H54 (cell line): ENCODE results near the gene SLC41A2.
A peak's percentile ranks its signal among the peaks of the same experiment; 100 is the strongest.
"Not testable (repeated sequence)": the region's sequence is repeated elsewhere in the genome, so short reads cannot be mapped to it uniquely, and the experiment has no call there.

Experiments
- DNase-seq: peaks from one replicate; pipeline ENCODE4 v3.0.0; 2011; ENCODE audit warnings: low spot score, mixed read lengths; ENCODE audit not compliant: insufficient read length
- FAIRE-seq: peaks from 3 replicates; lab custom pipeline; 2011; peaks lifted over from hg19 to GRCh38; lab: Jason Lieb, UNC
- POLR2A ChIP-seq: IDR thresholded peaks from 2 replicates; pipeline ENCODE4 v1.6.1; 2011; ENCODE audit warnings: low read depth, mild to moderate bottlenecking, low read length

The SLC41A2 gene

GRCh38 chr12:104956870-104957718, 996 bp downstream of the SLC41A2 start:
- TF ChIP-seq POLR2A, result no peak

GRCh38 chr12:104955703-104956102, 2.4 kb downstream of the SLC41A2 start:
- FAIRE-seq (no peak), DNase-seq (no peak)
- no peak for TF ChIP-seq POLR2A

More at GRCh38 chr12:104956870-104957718, 996 bp downstream of the SLC41A2 start:
- DNase-seq, result no peak
- FAIRE-seq, result no peak

GRCh38 chr12:104953323-104953722, 4.8 kb downstream of the SLC41A2 start:
- TF ChIP-seq POLR2A, result no peak
- peak; percentile 53 for FAIRE-seq
- no peak for DNase-seq

- peak; percentile 61 for FAIRE-seq
- no peak for TF ChIP-seq POLR2A
- DNase-seq, result no peak
Measured at GRCh38 chr12:104952816-104953215, 5.3 kb downstream of the SLC41A2 start.

- no peak for DNase-seq
- peak; percentile 86 for FAIRE-seq
- no peak for TF ChIP-seq POLR2A
Measured at GRCh38 chr12:104951759-104952509, 6.2 kb downstream of the SLC41A2 start.

- FAIRE-seq, DNase-seq: not testable (repeated sequence)
Measured at GRCh38 chr12:104948716-104949115, 9.4 kb downstream of the SLC41A2 start.

GRCh38 chr12:104944252-104944651, 13.8 kb downstream of the SLC41A2 start:
- DNase-seq (no peak), FAIRE-seq (no peak)
- no peak for TF ChIP-seq POLR2A

- FAIRE-seq, result not testable (repeated sequence)
Measured at GRCh38 chr12:104943401-104943800, 14.7 kb downstream of the SLC41A2 start.

GRCh38 chr12:104942075-104942474, 16.0 kb downstream of the SLC41A2 start:
- DNase-seq (no peak), FAIRE-seq (no peak)
- TF ChIP-seq POLR2A, result no peak

More at GRCh38 chr12:104943401-104943800, 14.7 kb downstream of the SLC41A2 start:
- DNase-seq, result not testable (repeated sequence)

- DNase-seq (no peak), FAIRE-seq (no peak)
- TF ChIP-seq POLR2A, result no peak
Measured at GRCh38 chr12:104941454-104941853, 16.6 kb downstream of the SLC41A2 start.

- DNase-seq, result no peak
- FAIRE-seq, result no peak
Measured at GRCh38 chr12:104939089-104939488, 19.0 kb downstream of the SLC41A2 start.

GRCh38 chr12:104938371-104938770, 19.7 kb downstream of the SLC41A2 start:
- FAIRE-seq (peak; percentile 81), DNase-seq (no peak)
- no peak for TF ChIP-seq POLR2A

More at GRCh38 chr12:104939089-104939488, 19.0 kb downstream of the SLC41A2 start:
- TF ChIP-seq POLR2A, result no peak

- no peak for TF ChIP-seq POLR2A
- DNase-seq, result no peak
- no peak for FAIRE-seq
Measured at GRCh38 chr12:104935886-104936285, 22.2 kb downstream of the SLC41A2 start.

- no peak for DNase-seq
- FAIRE-seq, result no peak
Measured at GRCh38 chr12:104933778-104934177, 24.3 kb downstream of the SLC41A2 start.

More at GRCh38 chr12:104933778-104934177, 24.3 kb downstream of the SLC41A2 start:
- no peak for TF ChIP-seq POLR2A
